Measurements from ENCODE around the gene GASK1B.
A peak's percentile ranks its signal among the peaks of the same experiment; 100 is the strongest.

Gene GASK1B

GRCh38 chr4:158193171-158193749 lies 20.4 kb upstream of the GASK1B start:
- no peak for DNase-seq
- Histone ChIP-seq H3K27me3 (ENCODE audit: insufficient read depth, low read depth, severe bottlenecking) (no peaks in the 10 kb centered on the region), H3K4me3 (ENCODE audit: low read depth, low read length) (no peak overlapping the region), H3K36me3 (no peaks in the 10 kb centered on the region), H3K27ac (no peak overlapping the region), H3K9me3 (ENCODE audit: severe bottlenecking) (no peaks in the 10 kb centered on the region)
- TF ChIP-seq, protein P1, sequence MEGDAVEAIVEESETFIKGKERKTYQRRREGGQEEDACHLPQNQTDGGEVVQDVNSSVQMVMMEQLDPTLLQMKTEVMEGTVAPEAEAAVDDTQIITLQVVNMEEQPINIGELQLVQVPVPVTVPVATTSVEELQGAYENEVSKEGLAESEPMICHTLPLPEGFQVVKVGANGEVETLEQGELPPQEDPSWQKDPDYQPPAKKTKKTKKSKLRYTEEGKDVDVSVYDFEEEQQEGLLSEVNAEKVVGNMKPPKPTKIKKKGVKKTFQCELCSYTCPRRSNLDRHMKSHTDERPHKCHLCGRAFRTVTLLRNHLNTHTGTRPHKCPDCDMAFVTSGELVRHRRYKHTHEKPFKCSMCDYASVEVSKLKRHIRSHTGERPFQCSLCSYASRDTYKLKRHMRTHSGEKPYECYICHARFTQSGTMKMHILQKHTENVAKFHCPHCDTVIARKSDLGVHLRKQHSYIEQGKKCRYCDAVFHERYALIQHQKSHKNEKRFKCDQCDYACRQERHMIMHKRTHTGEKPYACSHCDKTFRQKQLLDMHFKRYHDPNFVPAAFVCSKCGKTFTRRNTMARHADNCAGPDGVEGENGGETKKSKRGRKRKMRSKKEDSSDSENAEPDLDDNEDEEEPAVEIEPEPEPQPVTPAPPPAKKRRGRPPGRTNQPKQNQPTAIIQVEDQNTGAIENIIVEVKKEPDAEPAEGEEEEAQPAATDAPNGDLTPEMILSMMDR (IDR thresholded peaks at IDR 0.05; ENCODE audit: low read depth, low read length) = peak; percentile 57

- no peak overlapping the region for H3K4me3 ChIP-seq (ENCODE audit: low read depth, low read length)
- no peaks in the 10 kb centered on the region for H3K36me3 ChIP-seq
- H3K27me3 ChIP-seq (ENCODE audit: insufficient read depth, low read depth, severe bottlenecking) = no peaks in the 10 kb centered on the region
- TF ChIP-seq, protein P1 (IDR thresholded peaks at IDR 0.05; ENCODE audit: low read depth, low read length) = no peak
- H3K27ac ChIP-seq = no peak overlapping the region
- H3K9me3 ChIP-seq (ENCODE audit: severe bottlenecking) = no peaks in the 10 kb centered on the region
- DNase-seq = no peak
Observed at GRCh38 chr4:158192439-158193158, 19.8 kb upstream of the GASK1B start.

DNA sequence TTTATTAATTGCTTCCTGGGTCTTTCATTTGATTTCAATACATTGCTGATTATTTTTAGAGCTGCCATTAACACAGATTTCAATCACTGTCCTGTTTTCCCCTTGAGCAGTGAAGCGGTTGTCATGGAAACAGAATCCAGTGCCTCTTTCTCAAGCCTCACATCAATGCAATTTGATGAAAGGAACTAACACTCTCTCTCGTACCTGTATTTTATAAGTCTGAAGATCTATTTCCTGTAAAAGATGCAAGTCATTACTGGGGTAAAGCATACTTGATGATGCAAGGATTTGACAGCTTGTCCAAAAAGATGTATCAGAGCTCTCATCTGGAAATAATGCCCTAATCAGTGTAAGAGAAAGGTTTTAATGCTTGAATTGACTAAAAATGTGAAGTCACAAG lies 17.9 kb upstream of the GASK1B start:
- TF ChIP-seq, protein P1 (IDR thresholded peaks at IDR 0.05; ENCODE audit: low read depth, low read length) = no peak
- Histone ChIP-seq H3K4me3 (ENCODE audit: low read depth, low read length) (no peak overlapping the region), H3K9me3 (ENCODE audit: severe bottlenecking) (no peaks in the 10 kb centered on the region), H3K27me3 (ENCODE audit: insufficient read depth, low read depth, severe bottlenecking) (no peaks in the 10 kb centered on the region), H3K27ac (no peak overlapping the region), H3K36me3 (no peaks in the 10 kb centered on the region)
- DNase-seq = no peak

- TF ChIP-seq, protein P1 (IDR thresholded peaks at IDR 0.05; ENCODE audit: low read depth, low read length) = no peak
Observed at GRCh38 chr4:158189422-158189821, 16.6 kb upstream of the GASK1B start.

DNA sequence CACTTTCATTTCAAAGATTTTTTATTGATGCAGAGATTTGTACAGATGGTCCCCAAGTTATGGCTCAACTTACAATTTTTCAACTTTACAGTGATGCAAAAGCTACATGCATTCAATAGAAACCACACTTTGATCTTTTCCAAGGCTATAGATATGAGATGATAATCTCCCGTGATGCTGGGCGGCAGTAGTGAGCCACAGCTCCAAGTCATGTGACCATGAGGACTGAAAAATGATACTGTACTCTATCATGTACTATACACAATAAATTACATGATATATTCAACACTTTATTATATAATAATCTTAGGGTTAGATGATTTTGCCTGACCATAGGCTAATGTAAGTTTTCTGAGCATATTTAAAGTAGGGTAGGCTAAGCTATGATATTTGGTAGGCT lies 14.0 kb upstream of the GASK1B start:
- H3K36me3 ChIP-seq = no peaks in the 10 kb centered on the region
- H3K4me3 ChIP-seq (ENCODE audit: low read depth, low read length) = no peak overlapping the region
- no peak overlapping the region for H3K27ac ChIP-seq
- no peak for DNase-seq
- TF ChIP-seq, protein P1 (IDR thresholded peaks at IDR 0.05; ENCODE audit: low read depth, low read length) = no peak
- H3K27me3 ChIP-seq (ENCODE audit: insufficient read depth, low read depth, severe bottlenecking) = no peaks in the 10 kb centered on the region
- no peaks in the 10 kb centered on the region for H3K9me3 ChIP-seq (ENCODE audit: severe bottlenecking)

More at GRCh38 chr4:158189422-158189821, 16.6 kb upstream of the GASK1B start:
- no peaks in the 10 kb centered on the region for H3K27me3 ChIP-seq (ENCODE audit: insufficient read depth, low read depth, severe bottlenecking)
- DNase-seq = no peak
- no peak overlapping the region for H3K4me3 ChIP-seq (ENCODE audit: low read depth, low read length)
- H3K36me3 ChIP-seq = no peaks in the 10 kb centered on the region
- H3K9me3 ChIP-seq (ENCODE audit: severe bottlenecking) = no peaks in the 10 kb centered on the region
- no peak overlapping the region for H3K27ac ChIP-seq
